Ascending aorta (tissue), 2 donors: ENCODE data around the gene WDR36. TPM values are rescaled to one million over a fixed set of nuclear protein-coding genes. Genes with fewer than 3 reads are reported as not detected.
A peak's percentile ranks its signal among the peaks of the same experiment; 100 is the strongest.

Experiments
- DNase-seq, 2 donors: peaks; one replicate each; pipeline ENCODE4 v3.0.0-alpha.2; 2019; ENCODE audit warnings: low spot score in 2 of 2
- H3K27ac ChIP-seq, 2 donors: fragments of 200-600 bp; sonication (generic); one replicate each; pipeline ENCODE4 v1.5.1; 2016 to 2017; ENCODE audit warnings: mild to moderate bottlenecking in 1 of 2
- H3K27me3 ChIP-seq: fragments of 200-600 bp; sonication (generic); one replicate; pipeline ENCODE4 v1.5.1; 2017
- H3K36me3 ChIP-seq, 2 donors: fragments of 200-600 bp; sonication (generic); one replicate each; pipeline ENCODE4 v1.5.1; 2016
- H3K4me1 ChIP-seq, 2 donors: fragments of 200-600 bp; sonication (generic); one replicate each; pipeline ENCODE4 v1.5.1; 2016 to 2017; ENCODE audit warnings: mild to moderate bottlenecking in 1 of 2
- H3K4me3 ChIP-seq, 2 donors: fragments of 200-600 bp; sonication (generic); one replicate each; pipeline ENCODE4 v1.5.1; 2016 to 2017; ENCODE audit warnings: mild to moderate bottlenecking in 1 of 2
- H3K9me3 ChIP-seq, 2 donors: fragments of 200-600 bp; sonication (generic); one replicate each; pipeline ENCODE4 v1.5.1; 2016
- intact Hi-C: fragments of 100-400 bp; cut with DNase I; formaldehyde crosslinking; loops from one replicate; pipeline ENCODE4 v1.15.1; 2023
- total RNA-seq: library from RNA; depleted of rRNA; stranded (reverse); fragments of >200 nt; gene quantifications from one replicate; pipeline ENCODE4 v1.1.0, GENCODE V29; 2016
- TF ChIP-seq, protein P1 (sequence below), 3 experiments: fragments of 200-600 bp in 2 of 3; fragments of 450-650 bp in 1 of 3; sonication (generic) in 2 of 3; IDR thresholded peaks; one replicate each; pipeline ENCODE4 v1.5.1; 2016 to 2019; ENCODE audit warnings: antibody characterized with exemption in 3 of 3, mild to moderate bottlenecking in 1 of 3, moderate library complexity in 1 of 3

WDR36 gene
- 8.4 TPM for total RNA-seq

DNA sequence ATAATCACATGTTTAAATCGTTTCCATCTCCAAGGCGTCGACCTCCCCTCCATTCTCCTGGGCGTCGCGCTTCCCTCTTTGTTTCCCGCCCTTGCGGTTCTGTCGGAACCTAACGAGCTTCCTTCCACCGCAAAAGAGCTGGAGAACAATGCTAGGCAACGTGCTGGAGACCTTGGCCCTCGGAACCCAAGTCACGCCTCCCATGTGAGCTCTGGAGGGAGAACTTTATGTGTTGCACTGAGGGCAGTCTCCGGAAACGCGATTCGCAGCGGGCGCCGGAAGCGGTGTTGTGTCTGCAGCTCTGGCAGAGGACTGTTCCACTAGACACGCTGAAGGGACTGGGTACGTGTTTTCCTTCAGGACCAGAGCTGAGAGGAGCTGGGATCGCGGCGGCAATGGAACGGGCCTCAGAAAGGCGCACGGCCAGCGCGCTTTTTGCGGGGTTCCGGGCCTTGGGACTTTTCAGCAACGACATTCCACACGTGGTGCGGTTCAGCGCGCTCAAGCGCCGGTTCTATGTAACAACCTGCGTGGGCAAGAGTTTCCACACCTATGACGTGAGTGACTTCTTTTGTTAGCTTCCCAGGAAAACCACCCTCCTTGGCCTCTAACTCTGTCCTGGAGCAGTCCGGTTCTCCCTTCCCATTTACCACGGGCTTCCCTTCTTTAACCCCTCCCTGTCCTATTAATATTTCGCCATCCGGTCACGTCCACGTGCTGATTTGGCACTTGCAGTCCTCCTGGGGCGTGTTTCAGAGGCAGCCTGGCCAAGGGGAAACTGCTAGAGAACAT is at the start of gene WDR36:
Gene WDR36 (plus strand): TSS at position 287 of the 792 bp plus-strand sequence. CDS start 109 bp downstream, at position 396.
- peaks cover 0 to 8% of the 10 kb centered on the region in 2 donors for H3K4me1 ChIP-seq
- DNase-seq = peak; percentile 37 to 92
- H3K27ac ChIP-seq = peak within 1 kb of the TSS; percentile 64 to 69
- no peaks in the 10 kb centered on the region for H3K27me3 ChIP-seq
- TF ChIP-seq, protein P1, sequence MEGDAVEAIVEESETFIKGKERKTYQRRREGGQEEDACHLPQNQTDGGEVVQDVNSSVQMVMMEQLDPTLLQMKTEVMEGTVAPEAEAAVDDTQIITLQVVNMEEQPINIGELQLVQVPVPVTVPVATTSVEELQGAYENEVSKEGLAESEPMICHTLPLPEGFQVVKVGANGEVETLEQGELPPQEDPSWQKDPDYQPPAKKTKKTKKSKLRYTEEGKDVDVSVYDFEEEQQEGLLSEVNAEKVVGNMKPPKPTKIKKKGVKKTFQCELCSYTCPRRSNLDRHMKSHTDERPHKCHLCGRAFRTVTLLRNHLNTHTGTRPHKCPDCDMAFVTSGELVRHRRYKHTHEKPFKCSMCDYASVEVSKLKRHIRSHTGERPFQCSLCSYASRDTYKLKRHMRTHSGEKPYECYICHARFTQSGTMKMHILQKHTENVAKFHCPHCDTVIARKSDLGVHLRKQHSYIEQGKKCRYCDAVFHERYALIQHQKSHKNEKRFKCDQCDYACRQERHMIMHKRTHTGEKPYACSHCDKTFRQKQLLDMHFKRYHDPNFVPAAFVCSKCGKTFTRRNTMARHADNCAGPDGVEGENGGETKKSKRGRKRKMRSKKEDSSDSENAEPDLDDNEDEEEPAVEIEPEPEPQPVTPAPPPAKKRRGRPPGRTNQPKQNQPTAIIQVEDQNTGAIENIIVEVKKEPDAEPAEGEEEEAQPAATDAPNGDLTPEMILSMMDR (IDR thresholded peaks at IDR 0.05) = no peak
- no peaks in the 10 kb centered on the region for H3K9me3 ChIP-seq
- peak within 1 kb of the TSS; percentile 81 to 82 for H3K4me3 ChIP-seq
- H3K36me3 ChIP-seq = peaks cover 0 to 3% of the 10 kb centered on the region in 2 donors
- intact Hi-C loops = loop anchor here (2.0 to 5.0 kb wide), 3 partner anchors 335 to 421 kb away; partner anchors contain the start of genes SLC25A46 and STARD4

DNA sequence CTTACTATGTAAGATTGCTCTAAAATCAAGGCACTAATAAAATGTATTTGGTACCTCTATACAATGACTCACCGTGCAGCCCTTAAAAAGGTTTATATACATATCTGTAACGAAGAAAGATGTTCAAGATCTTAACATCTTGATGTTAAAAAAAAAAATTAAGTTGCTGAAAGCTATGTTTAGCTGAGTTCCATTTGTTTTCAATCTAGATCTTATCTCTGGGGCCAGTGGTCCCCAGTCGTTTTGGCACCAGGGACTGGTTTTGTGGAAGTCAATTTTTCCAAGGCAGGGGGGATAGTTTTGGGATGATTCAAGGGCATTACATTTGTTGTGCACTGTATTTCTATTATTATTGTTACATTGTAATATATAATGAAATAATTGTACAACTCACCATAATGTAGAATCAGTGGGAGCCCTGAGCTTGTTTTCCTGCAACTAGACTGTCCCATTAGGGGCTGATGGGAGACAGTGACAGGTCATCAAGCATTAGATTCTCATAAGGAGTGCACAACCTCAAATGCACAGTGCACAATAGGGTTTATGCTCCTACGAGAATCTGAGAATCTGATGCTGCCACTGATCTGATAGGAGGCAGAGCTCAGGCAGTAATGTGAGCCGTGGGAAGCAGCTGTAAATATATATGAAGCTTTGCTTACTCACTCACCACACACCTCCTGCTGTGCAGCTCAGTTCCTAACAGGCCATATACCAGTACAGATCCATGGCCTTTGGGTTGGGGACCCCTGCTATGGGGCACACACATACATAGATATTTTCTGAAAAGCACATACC is 48.2 kb upstream of the WDR36 start:
- no peaks in the 10 kb centered on the region for H3K9me3 ChIP-seq
- no peak overlapping the region for H3K27ac ChIP-seq
- DNase-seq = no peak
- H3K36me3 ChIP-seq = no peaks in the 10 kb centered on the region
- intact Hi-C loops = no loop called here
- no peaks in the 10 kb centered on the region for H3K27me3 ChIP-seq
- TF ChIP-seq, protein P1 (IDR thresholded peaks at IDR 0.05) = no peak
- H3K4me3 ChIP-seq = no peak overlapping the region
- no peaks in the 10 kb centered on the region for H3K4me1 ChIP-seq

DNA sequence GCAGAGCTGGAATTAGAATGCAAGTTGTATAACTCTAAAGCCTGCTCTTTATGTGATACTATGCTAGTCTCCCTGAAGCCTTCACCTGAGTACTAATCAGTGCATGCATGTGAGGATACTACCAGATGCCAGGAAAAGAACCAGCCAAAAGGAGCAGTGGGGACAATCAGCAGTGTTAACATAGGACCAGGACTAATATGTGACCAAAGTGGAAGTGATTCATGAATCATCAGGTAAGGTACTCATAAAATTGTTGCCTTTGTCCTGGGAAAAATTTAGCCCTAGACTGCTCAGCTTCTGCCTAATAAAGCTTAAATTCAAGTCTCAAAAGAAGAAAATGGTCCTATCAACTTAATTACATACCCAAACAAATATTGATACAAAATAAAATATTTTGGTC is 34.1 kb upstream of the WDR36 start:
- H3K4me1 ChIP-seq = no peaks in the 10 kb centered on the region
- no peak for DNase-seq
- TF ChIP-seq, protein P1 (IDR thresholded peaks at IDR 0.05) = no peak
- H3K4me3 ChIP-seq = no peak overlapping the region
- H3K27me3 ChIP-seq = no peaks in the 10 kb centered on the region
- intact Hi-C loops = no loop called here
- H3K9me3 ChIP-seq = no peaks in the 10 kb centered on the region
- no peak overlapping the region for H3K27ac ChIP-seq
- H3K36me3 ChIP-seq = no peaks in the 10 kb centered on the region

- no peaks in the 10 kb centered on the region for H3K4me1 ChIP-seq
- H3K4me3 ChIP-seq = no peak overlapping the region
- H3K9me3 ChIP-seq = no peaks in the 10 kb centered on the region
- no peak overlapping the region for H3K27ac ChIP-seq
- TF ChIP-seq, protein P1 (IDR thresholded peaks at IDR 0.05) = no peak
- no peaks in the 10 kb centered on the region for H3K27me3 ChIP-seq
- no peaks in the 10 kb centered on the region for H3K36me3 ChIP-seq
- intact Hi-C loops = no loop called here
- no peak for DNase-seq
Measured at GRCh38 chr5:111060169-111060568, 32.0 kb upstream of the WDR36 start.

DNA sequence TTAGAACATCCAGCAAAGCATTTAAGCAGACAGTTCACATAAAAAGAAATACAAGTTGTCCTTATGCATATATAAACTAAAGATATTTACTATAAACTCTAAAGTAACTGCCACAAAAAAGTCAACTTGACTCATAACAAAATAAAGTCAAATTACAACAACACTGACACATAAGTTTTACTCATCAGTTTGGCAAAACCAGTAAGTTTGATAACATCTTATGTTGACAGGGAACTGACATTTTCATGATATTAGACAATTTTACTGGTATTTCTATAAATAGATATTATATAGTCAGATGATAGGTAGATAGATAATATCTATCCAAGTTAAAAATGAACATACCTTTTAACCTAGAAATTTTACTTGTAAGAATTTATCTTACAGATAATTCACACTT is 30.5 kb upstream of the WDR36 start:
- H3K36me3 ChIP-seq = no peaks in the 10 kb centered on the region
- intact Hi-C loops = no loop called here
- no peak overlapping the region for H3K27ac ChIP-seq
- no peak overlapping the region for H3K4me3 ChIP-seq
- H3K9me3 ChIP-seq = no peaks in the 10 kb centered on the region
- DNase-seq = no peak
- no peaks in the 10 kb centered on the region for H3K27me3 ChIP-seq
- H3K4me1 ChIP-seq = no peaks in the 10 kb centered on the region
- TF ChIP-seq, protein P1 (IDR thresholded peaks at IDR 0.05) = no peak
